Endothelial cell of umbilical vein (primary cell): ENCODE measurements around the gene SEC61A1. TPM values are rescaled to one million over a fixed set of nuclear protein-coding genes. Genes with fewer than 3 reads are reported as not detected.

Source experiments
- BruUV-seq: library from RNA; stranded (reverse); fragments of 400-500 nt; replicated peaks from 2 replicates; lab custom pipeline; 2021; lab: Mats Ljungman, UMichigan
- CTCF ChIA-PET: fragments of 300-600, 350-600 bp; sonication (Branson Sonifier 250); formaldehyde crosslinking; loops from one replicate; lab custom pipeline; 2021; ENCODE audit warnings: antibody characterized with exemption, inconsistent platforms; lab: Charles Lee
- POLR2A ChIA-PET: fragments of 300-600, 350-600 bp; sonication (Branson Sonifier 250); formaldehyde crosslinking; loops from one replicate; lab custom pipeline; 2021; ENCODE audit warnings: antibody characterized with exemption, inconsistent platforms; lab: Charles Lee
- DNase-seq: peaks from one replicate; pipeline ENCODE4 v3.0.0-alpha.2; 2011; ENCODE audit warnings: low read depth, low spot score
- FAIRE-seq: peaks from 2 replicates; lab custom pipeline; 2011; peaks lifted over from hg19 to GRCh38; lab: Jason Lieb, UNC
- H2AFZ ChIP-seq: 2 replicates; pipeline ENCODE4 v1.6.0; 2012; ENCODE audit warnings: low read depth, low read length, control low read depth, inconsistent platforms
- H3K27ac ChIP-seq: 2 replicates; pipeline ENCODE4 v1.5.1; 2011; ENCODE audit warnings: low read depth, mild to moderate bottlenecking, control low read depth, low read length, moderate library complexity; ENCODE audit not compliant: insufficient read depth
- H3K27me3 ChIP-seq, 2 experiments: 2 replicates each; pipeline versions ENCODE4 v1.6.0 to v1.6.1; 2011; ENCODE audit warnings: low read length in 2 of 2, mixed read lengths in 1 of 2; ENCODE audit not compliant: control insufficient read depth in 2 of 2, insufficient read depth in 2 of 2
- H3K36me3 ChIP-seq, 2 experiments: 2 replicates in 1 of 2; 3 replicates in 1 of 2; pipeline ENCODE4 v1.5.1; 2011; ENCODE audit warnings: low read length in 2 of 2, mild to moderate bottlenecking in 1 of 2, moderate library complexity in 1 of 2; ENCODE audit not compliant: control insufficient read depth in 2 of 2, insufficient read depth in 2 of 2; ENCODE audit errors: extremely low read depth in 1 of 2
- H3K4me1 ChIP-seq: 3 replicates; pipeline ENCODE4 v1.5.1; 2011; ENCODE audit warnings: mild to moderate bottlenecking, low read length; ENCODE audit not compliant: control insufficient read depth, insufficient read depth; ENCODE audit errors: extremely low read depth
- H3K4me2 ChIP-seq: 2 replicates; pipeline ENCODE4 v1.6.1; 2011; ENCODE audit warnings: low read length, control low read depth, mixed read lengths; ENCODE audit not compliant: insufficient read depth
- H3K4me3 ChIP-seq, 3 experiments: fragments of 200-600 bp in 1 of 3; sonication (generic), shearing (Covaris generic) in 1 of 3; replicated peaks in 1 of 3; 2 replicates each; pipeline ENCODE4 v1.5.1; 2011 to 2016; ENCODE audit warnings: control low read depth in 3 of 3, low read length in 3 of 3, mild to moderate bottlenecking in 2 of 3, inconsistent platforms in 1 of 3, low read depth in 1 of 3, moderate library complexity in 1 of 3; ENCODE audit not compliant: insufficient read depth in 1 of 3
- H3K79me2 ChIP-seq: 2 replicates; pipeline ENCODE4 v1.6.0; 2012; ENCODE audit warnings: low read length, inconsistent platforms; ENCODE audit not compliant: control insufficient read depth, insufficient read depth
- H3K9ac ChIP-seq: replicated peaks from 2 replicates; pipeline ENCODE3; 2011; ENCODE audit warnings: low read length, control low read depth; ENCODE audit not compliant: insufficient read depth; ENCODE audit errors: extremely low read depth
- H3K9me1 ChIP-seq: replicated peaks from 3 replicates; pipeline ENCODE4 v1.6.0; 2011; ENCODE audit warnings: mild to moderate bottlenecking, low read length; ENCODE audit not compliant: control insufficient read depth, insufficient read depth; ENCODE audit errors: extremely low read depth
- H3K9me3 ChIP-seq: replicated peaks from 2 replicates; pipeline ENCODE4 v1.5.1; 2012; ENCODE audit warnings: low read length, inconsistent platforms; ENCODE audit not compliant: control insufficient read depth, insufficient read depth
- H4K20me1 ChIP-seq: replicated peaks from 2 replicates; pipeline ENCODE3; 2011; ENCODE audit warnings: mild to moderate bottlenecking, low read length; ENCODE audit not compliant: control insufficient read depth, insufficient read depth; ENCODE audit errors: extremely low read depth
- EZH2 ChIP-seq: IDR thresholded peaks from 2 replicates; pipeline ENCODE4 v1.6.1; 2012; ENCODE audit warnings: borderline replicate concordance, low read depth, mild to moderate bottlenecking, moderate library complexity, low read length, inconsistent platforms; ENCODE audit not compliant: severe bottlenecking
- FOS ChIP-seq: IDR thresholded peaks from 2 replicates; pipeline ENCODE4 v1.6.1; 2011; ENCODE audit warnings: mild to moderate bottlenecking, low read length, moderate library complexity, borderline replicate concordance; ENCODE audit not compliant: insufficient read depth
- GATA2 ChIP-seq: IDR thresholded peaks from 2 replicates; pipeline ENCODE4 v1.7.0; 2011; ENCODE audit warnings: low read depth, mild to moderate bottlenecking, moderate library complexity, mixed read lengths, low read length; ENCODE audit not compliant: insufficient read length, insufficient read depth
- MYC ChIP-seq: IDR thresholded peaks from one replicate; pipeline ENCODE4 v1.6.1; 2011; ENCODE audit warnings: mild to moderate bottlenecking, low read depth, low read length
- POLR2A ChIP-seq: IDR thresholded peaks from 2 replicates; pipeline ENCODE4 v1.6.1; 2012; ENCODE audit warnings: low read depth, mild to moderate bottlenecking, control low read depth, low read length
- dilution Hi-C: fragments of 300-500 bp; cut with MboI; formaldehyde crosslinking; loops from one replicate; pipeline ENCODE4 v1.15.0; 2019; ENCODE audit warnings: low sequenced_read_pairs; ENCODE audit not compliant: extremely low pct_ligation_motif_present
- intact Hi-C: fragments of 100-400 bp; cut with micrococcal nuclease; formaldehyde crosslinking; loops from one replicate; pipeline ENCODE4 v1.10.0; 2022
- polyA plus RNA-seq, 4 experiments: library from polyadenylated mRNA; depleted of rRNA in 3 of 4; stranded (reverse) in 3 of 4; unstranded in 1 of 4; fragments of >200 nt; gene quantifications; 2 replicates each; pipeline versions ENCODE4 v1.2.1 to v1.2.3, GENCODE V29; 2011 to 2012; ENCODE audit warnings: missing spikeins in 1 of 4
- total RNA-seq: library from RNA; stranded (reverse); gene quantifications from 2 replicates; pipeline ENCODE4 v1.2.3, GENCODE V29; 2021
- TF ChIP-seq, protein P1 (sequence below): IDR thresholded peaks from 2 replicates; pipeline ENCODE4 v1.6.1; 2011; ENCODE audit not compliant: insufficient read depth, insufficient read length

The SEC61A1 gene
- total and polyA plus RNA-seq, 2 donors (not counting 3 experiments of a cell fraction or from before 2014, with no cell fraction given), result 307 to 312 TPM

DNA sequence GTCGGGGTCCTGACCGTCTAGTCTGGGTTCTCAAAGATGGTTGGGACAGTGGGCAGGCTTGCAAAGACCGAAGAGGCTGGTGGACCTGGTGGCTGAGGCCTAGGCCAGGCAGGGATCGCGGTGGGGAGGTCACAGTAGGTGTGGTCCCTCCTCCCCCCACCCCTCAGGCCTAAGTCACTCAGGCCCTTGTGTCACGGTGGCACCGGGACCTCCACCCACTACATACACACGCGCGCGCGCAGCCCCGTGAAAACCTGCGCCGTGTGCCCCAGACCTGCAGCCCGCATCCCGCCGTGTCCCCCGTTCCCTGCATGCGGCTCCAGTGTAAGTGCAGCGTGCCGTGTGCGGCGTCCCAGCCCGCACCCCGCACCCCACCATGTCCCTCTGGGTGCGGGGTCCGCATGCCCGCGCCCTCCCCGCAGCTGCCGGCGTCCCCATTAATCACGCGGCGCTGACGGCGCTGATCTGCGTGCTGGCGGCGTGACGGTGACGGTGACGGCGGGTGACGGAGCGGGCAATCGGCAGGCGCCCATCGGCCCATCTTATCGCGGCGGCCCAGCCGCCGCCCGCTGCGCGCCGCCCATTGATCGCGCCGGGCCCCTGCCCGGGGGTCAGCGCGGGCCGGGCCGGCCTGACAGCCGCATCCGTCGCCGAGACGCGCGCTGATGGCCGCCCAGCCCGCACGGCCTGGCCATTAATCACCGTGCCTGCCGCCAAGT, 24.4 kb downstream of the SEC61A1 start:
- intact Hi-C loops (loop anchor here (2.0 to 5.0 kb wide), 2 partner anchors 46 to 406 kb away; partner anchors contain the start of gene RUVBL1), dilution Hi-C loops (no loop called here)
- TF ChIP-seq FOS (no peak), POLR2A (peak; percentile 37), GATA2 (no peak), MYC (no peak), EZH2 (no peak)
- TF ChIP-seq, protein P1, sequence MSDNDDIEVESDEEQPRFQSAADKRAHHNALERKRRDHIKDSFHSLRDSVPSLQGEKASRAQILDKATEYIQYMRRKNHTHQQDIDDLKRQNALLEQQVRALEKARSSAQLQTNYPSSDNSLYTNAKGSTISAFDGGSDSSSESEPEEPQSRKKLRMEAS, result no peak
- H2AFZ ChIP-seq, result peak overlapping the region; percentile 37
- peak overlapping the region in 2 of 3 experiments; percentile 16 to 44 for H3K4me3 ChIP-seq
- H4K20me1 ChIP-seq, result no peaks in the 10 kb centered on the region
- peaks cover 3 to 22% of the 10 kb centered on the region in 2 experiments for H3K36me3 ChIP-seq
- FAIRE-seq (no peak), DNase-seq (peak; percentile 33)
- H3K79me2 ChIP-seq, result no peaks in the 10 kb centered on the region
- CTCF ChIA-PET, result interaction anchor here (1.5 to 2.6 kb wide), 6 partner anchors 8 to 58 kb away, joined by 3 to 32 read pairs (median 5); no protein-coding TSS in a partner anchor
- peak overlapping the region; percentile 62 for H3K4me2 ChIP-seq
- H3K4me1 ChIP-seq, result peaks cover 51% of the 10 kb centered on the region
- POLR2A ChIA-PET, result no interaction called here
- H3K9ac ChIP-seq, result peak overlapping the region; percentile 49
- no peaks in the 10 kb centered on the region for H3K9me3 ChIP-seq
- no TSS peak for BruUV-seq
- H3K27me3 ChIP-seq, result no peaks in the 10 kb centered on the region
- H3K9me1 ChIP-seq, result no peaks in the 10 kb centered on the region
- no peak overlapping the region for H3K27ac ChIP-seq
